SK-N-SH (cell line): ENCODE results near the gene ZNF106. TPM values are rescaled to one million over a fixed set of nuclear protein-coding genes. Genes with fewer than 3 reads are reported as not detected.

Experiments used
- CTCF ChIA-PET: fragments of 300-600, 350-600 bp; formaldehyde crosslinking; extraction: SDS; loops from one replicate; lab custom pipeline; 2021; lab: Yijun Ruan, JAX
- POLR2A ChIA-PET: fragments of 350-600 bp; sonication (Branson Sonifier 250); formaldehyde crosslinking; extraction: SDS; loops from one replicate; lab custom pipeline; 2020; ENCODE audit warnings: antibody characterized with exemption, inconsistent platforms; lab: Yijun Ruan, JAX
- DNase-seq: peaks from one replicate; pipeline ENCODE4 v3.0.0; 2012
- H2AFZ ChIP-seq: fragments of 200-600 bp; sonication (generic); 2 replicates; pipeline ENCODE4 v1.8.1; 2016; ENCODE audit warnings: antibody characterized with exemption, mild to moderate bottlenecking, low read depth
- H3F3A ChIP-seq: fragments of 200-600 bp; sonication (generic); replicated peaks from 2 replicates; pipeline ENCODE3; 2016; ENCODE audit warnings: antibody characterized with exemption, mild to moderate bottlenecking; ENCODE audit not compliant: insufficient read depth
- H3K27ac ChIP-seq, 2 experiments: fragments of 200-500 bp in 1 of 2; fragments of 200-600 bp in 1 of 2; sonication (Bioruptor generic) in 1 of 2; sonication (generic), shearing (Covaris generic) in 1 of 2; 2 replicates each; pipeline versions ENCODE4 v1.5.1 to v1.6.1; 2014 to 2016; ENCODE audit warnings: low read depth in 2 of 2, inconsistent platforms in 1 of 2, low read length in 1 of 2, mild to moderate bottlenecking in 1 of 2, mixed read lengths in 1 of 2
- H3K27me3 ChIP-seq: fragments of 200-600 bp; sonication (generic), shearing (Covaris generic); 2 replicates; pipeline ENCODE4 v1.6.1; 2016; ENCODE audit warnings: mixed run types; ENCODE audit not compliant: insufficient read depth
- H3K36me3 ChIP-seq, 2 experiments: fragments of 200-500 bp in 1 of 2; fragments of 200-600 bp in 1 of 2; sonication (Bioruptor generic) in 1 of 2; sonication (generic) in 1 of 2; replicated peaks in 1 of 2; 2 replicates each; pipeline versions ENCODE3 to v1.5.1; 2014 to 2016; ENCODE audit warnings: low read length in 1 of 2, mild to moderate bottlenecking in 1 of 2; ENCODE audit not compliant: insufficient read depth in 2 of 2, control insufficient read depth in 1 of 2
- H3K4me1 ChIP-seq, 2 experiments: fragments of 200-500 bp in 1 of 2; fragments of 200-600 bp in 1 of 2; sonication (Bioruptor generic) in 1 of 2; sonication (generic), shearing (Covaris generic) in 1 of 2; 2 replicates each; pipeline versions ENCODE4 v1.5.1 to v1.6.1; 2014 to 2016; ENCODE audit warnings: low read depth in 1 of 2, low read length in 1 of 2, mixed run types in 1 of 2; ENCODE audit not compliant: insufficient read depth in 2 of 2, control insufficient read depth in 1 of 2
- H3K4me2 ChIP-seq: fragments of 200-600 bp; sonication (generic), shearing (Covaris generic); 2 replicates; pipeline ENCODE4 v1.6.1; 2017; ENCODE audit warnings: mixed run types
- H3K4me3 ChIP-seq, 2 experiments: fragments of 200-500 bp in 1 of 2; fragments of 200-600 bp in 1 of 2; sonication (Bioruptor generic) in 1 of 2; sonication (generic), shearing (Covaris generic) in 1 of 2; 2 replicates each; pipeline versions ENCODE4 v1.5.1 to v1.8.1; 2014 to 2016; ENCODE audit warnings: low read depth in 2 of 2, inconsistent platforms in 1 of 2, low read length in 1 of 2, mild to moderate bottlenecking in 1 of 2, mixed read lengths in 1 of 2, moderate library complexity in 1 of 2
- H3K79me2 ChIP-seq: fragments of 200-600 bp; sonication (generic); 2 replicates; pipeline ENCODE4 v1.8.1; 2017; ENCODE audit warnings: mild to moderate bottlenecking; ENCODE audit not compliant: insufficient read depth
- H3K9ac ChIP-seq: fragments of 200-600 bp; sonication (generic); 2 replicates; pipeline ENCODE4 v1.6.1; 2017; ENCODE audit warnings: mixed run types
- H3K9me2 ChIP-seq: fragments of 200-600 bp; sonication (generic); 2 replicates; pipeline ENCODE4 v1.6.1; 2017; ENCODE audit warnings: mixed run types
- H3K9me3 ChIP-seq: fragments of 200-600 bp; sonication (generic); 2 replicates; pipeline ENCODE4 v1.6.1; 2017; ENCODE audit warnings: mixed run types, mild to moderate bottlenecking, moderate library complexity
- H4K20me1 ChIP-seq: fragments of 200-600 bp; sonication (generic); 2 replicates; pipeline ENCODE4 v1.6.1; 2017; ENCODE audit warnings: mild to moderate bottlenecking, mixed run types; ENCODE audit not compliant: insufficient read depth
- ELF1 ChIP-seq: IDR thresholded peaks from 2 replicates; pipeline ENCODE4 v1.4.0; 2012
- FOSL2 ChIP-seq: IDR thresholded peaks from 2 replicates; pipeline ENCODE4 v1.4.0; 2012; ENCODE audit warnings: low read depth, mild to moderate bottlenecking, moderate library complexity, borderline replicate concordance
- FOXJ3 ChIP-seq: sonication (generic); formaldehyde crosslinking; IDR thresholded peaks from 2 replicates; pipeline ENCODE4 v1.5.1; 2020; ENCODE audit warnings: mild to moderate bottlenecking, missing genetic modification reagents
- FOXM1 ChIP-seq: IDR thresholded peaks from 2 replicates; pipeline ENCODE4 v1.4.0; 2012; ENCODE audit warnings: low read depth, mild to moderate bottlenecking
- MXI1 ChIP-seq: IDR thresholded peaks from 2 replicates; pipeline ENCODE4 v1.6.1; 2012; ENCODE audit warnings: mild to moderate bottlenecking, low read depth, low read length, improper control_type of control experiment
- NFIC ChIP-seq: IDR thresholded peaks from 2 replicates; pipeline ENCODE4 v1.4.0; 2012; ENCODE audit warnings: borderline replicate concordance
- RAD21 ChIP-seq: IDR thresholded peaks from 2 replicates; pipeline ENCODE4 v1.6.1; 2012; ENCODE audit warnings: mild to moderate bottlenecking, low read length
- RFX5 ChIP-seq: IDR thresholded peaks from 2 replicates; pipeline ENCODE4 v1.6.1; 2012; ENCODE audit warnings: mild to moderate bottlenecking, improper control_type of control experiment, low read length
- SIN3A ChIP-seq: IDR thresholded peaks from 2 replicates; pipeline ENCODE4 v1.6.1; 2012; ENCODE audit warnings: low read depth, mild to moderate bottlenecking, low read length, moderate library complexity, borderline replicate concordance
- SMC3 ChIP-seq: IDR thresholded peaks from 2 replicates; pipeline ENCODE4 v1.6.1; 2012; ENCODE audit warnings: low read depth, low read length, improper control_type of control experiment
- WGBS: methylation state at CpG from one replicate; pipeline ENCODE4 v1.1.6; 2017; ENCODE audit warnings: low lambda C conversion rate; 5-methylcytosine and 5-hydroxymethylcytosine counted together
- polyA plus RNA-seq, 3 experiments: library from polyadenylated mRNA; depleted of rRNA; stranded (reverse); fragments of >200 nt; gene quantifications; 2 replicates each; pipeline ENCODE4 v1.2.3, GENCODE V29; 2012
- TF ChIP-seq, protein P1 (sequence below): fragments of 200-600 bp; sonication (generic); IDR thresholded peaks from 2 replicates; pipeline ENCODE4 v1.6.1; 2017; ENCODE audit warnings: antibody characterized with exemption, mild to moderate bottlenecking, moderate library complexity
- TF ChIP-seq, protein P2 (sequence below): IDR thresholded peaks from 2 replicates; pipeline ENCODE4 v1.4.0; 2012; ENCODE audit warnings: low read depth, borderline replicate concordance
- TF ChIP-seq, protein P3 (sequence below): IDR thresholded peaks from 2 replicates; pipeline ENCODE4; 2012
- TF ChIP-seq, protein P4 (sequence below): IDR thresholded peaks from 2 replicates; pipeline ENCODE4 v1.4.0; 2012; ENCODE audit warnings: low read depth
- TF ChIP-seq, protein P5 (sequence below): IDR thresholded peaks from 2 replicates; pipeline ENCODE4 v1.6.1; 2012; ENCODE audit warnings: mild to moderate bottlenecking, low read depth, low read length, moderate library complexity
- TF ChIP-seq, protein P6 (sequence below): IDR thresholded peaks from 2 replicates; pipeline ENCODE4 v1.4.0; 2012; ENCODE audit warnings: low read depth, borderline replicate concordance

Gene ZNF106
- polyA plus RNA-seq, 1 of the 3 experiments (the other 2 are of a cell fraction): 8.9 TPM

DNA sequence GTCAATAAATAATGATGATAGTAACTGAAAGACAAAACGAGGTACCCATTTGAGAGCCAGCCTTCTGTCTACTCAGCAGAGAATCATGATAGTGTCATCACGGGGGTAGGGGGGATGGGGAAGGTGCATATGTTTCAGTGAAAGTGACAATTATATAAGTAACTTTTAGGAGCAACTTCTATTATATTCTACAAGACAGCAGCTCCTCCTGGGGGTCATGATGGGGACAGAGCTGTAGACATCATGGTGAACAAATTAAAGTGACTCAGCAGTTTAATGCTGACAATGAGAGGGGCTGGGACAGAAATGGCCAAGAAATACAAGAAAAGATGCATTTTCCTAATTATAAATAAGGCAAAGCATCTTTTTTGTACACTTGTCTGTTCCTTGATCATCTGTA is 119.8 kb downstream of the ZNF106 start:
- H3K27me3 ChIP-seq: no peaks in the 10 kb centered on the region
- no peaks in the 10 kb centered on the region for H3K36me3 ChIP-seq
- ChIA-PET CTCF (no interaction called here), POLR2A (no interaction called here)
- no peaks in the 10 kb centered on the region for H4K20me1 ChIP-seq
- H3K4me2 ChIP-seq: no peak overlapping the region
- DNase-seq: no peak
- no peaks in the 10 kb centered on the region for H3K4me1 ChIP-seq
- H3K9ac ChIP-seq: no peak overlapping the region
- no peaks in the 10 kb centered on the region for H3F3A ChIP-seq
- no peak overlapping the region for H3K27ac ChIP-seq
- H3K9me3 ChIP-seq: no peaks in the 10 kb centered on the region
- TF ChIP-seq FOXM1 (no peak), SIN3A (no peak), FOSL2 (no peak), RAD21 (no peak), MXI1 (no peak), RFX5 (no peak)
- TF ChIP-seq, protein P1, sequence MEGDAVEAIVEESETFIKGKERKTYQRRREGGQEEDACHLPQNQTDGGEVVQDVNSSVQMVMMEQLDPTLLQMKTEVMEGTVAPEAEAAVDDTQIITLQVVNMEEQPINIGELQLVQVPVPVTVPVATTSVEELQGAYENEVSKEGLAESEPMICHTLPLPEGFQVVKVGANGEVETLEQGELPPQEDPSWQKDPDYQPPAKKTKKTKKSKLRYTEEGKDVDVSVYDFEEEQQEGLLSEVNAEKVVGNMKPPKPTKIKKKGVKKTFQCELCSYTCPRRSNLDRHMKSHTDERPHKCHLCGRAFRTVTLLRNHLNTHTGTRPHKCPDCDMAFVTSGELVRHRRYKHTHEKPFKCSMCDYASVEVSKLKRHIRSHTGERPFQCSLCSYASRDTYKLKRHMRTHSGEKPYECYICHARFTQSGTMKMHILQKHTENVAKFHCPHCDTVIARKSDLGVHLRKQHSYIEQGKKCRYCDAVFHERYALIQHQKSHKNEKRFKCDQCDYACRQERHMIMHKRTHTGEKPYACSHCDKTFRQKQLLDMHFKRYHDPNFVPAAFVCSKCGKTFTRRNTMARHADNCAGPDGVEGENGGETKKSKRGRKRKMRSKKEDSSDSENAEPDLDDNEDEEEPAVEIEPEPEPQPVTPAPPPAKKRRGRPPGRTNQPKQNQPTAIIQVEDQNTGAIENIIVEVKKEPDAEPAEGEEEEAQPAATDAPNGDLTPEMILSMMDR: peak; percentile 22; the same call in 1 of the 2 replicates
- TF ChIP-seq, protein P2, sequence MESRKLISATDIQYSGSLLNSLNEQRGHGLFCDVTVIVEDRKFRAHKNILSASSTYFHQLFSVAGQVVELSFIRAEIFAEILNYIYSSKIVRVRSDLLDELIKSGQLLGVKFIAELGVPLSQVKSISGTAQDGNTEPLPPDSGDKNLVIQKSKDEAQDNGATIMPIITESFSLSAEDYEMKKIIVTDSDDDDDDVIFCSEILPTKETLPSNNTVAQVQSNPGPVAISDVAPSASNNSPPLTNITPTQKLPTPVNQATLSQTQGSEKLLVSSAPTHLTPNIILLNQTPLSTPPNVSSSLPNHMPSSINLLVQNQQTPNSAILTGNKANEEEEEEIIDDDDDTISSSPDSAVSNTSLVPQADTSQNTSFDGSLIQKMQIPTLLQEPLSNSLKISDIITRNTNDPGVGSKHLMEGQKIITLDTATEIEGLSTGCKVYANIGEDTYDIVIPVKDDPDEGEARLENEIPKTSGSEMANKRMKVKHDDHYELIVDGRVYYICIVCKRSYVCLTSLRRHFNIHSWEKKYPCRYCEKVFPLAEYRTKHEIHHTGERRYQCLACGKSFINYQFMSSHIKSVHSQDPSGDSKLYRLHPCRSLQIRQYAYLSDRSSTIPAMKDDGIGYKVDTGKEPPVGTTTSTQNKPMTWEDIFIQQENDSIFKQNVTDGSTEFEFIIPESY: no peak
- H3K79me2 ChIP-seq: no peaks in the 10 kb centered on the region
- no peak overlapping the region for H3K4me3 ChIP-seq
- 47% methylated on average over 2 of the region's 2 CpGs for WGBS
- H3K9me2 ChIP-seq: no peaks in the 10 kb centered on the region
- no peak overlapping the region for H2AFZ ChIP-seq

DNA sequence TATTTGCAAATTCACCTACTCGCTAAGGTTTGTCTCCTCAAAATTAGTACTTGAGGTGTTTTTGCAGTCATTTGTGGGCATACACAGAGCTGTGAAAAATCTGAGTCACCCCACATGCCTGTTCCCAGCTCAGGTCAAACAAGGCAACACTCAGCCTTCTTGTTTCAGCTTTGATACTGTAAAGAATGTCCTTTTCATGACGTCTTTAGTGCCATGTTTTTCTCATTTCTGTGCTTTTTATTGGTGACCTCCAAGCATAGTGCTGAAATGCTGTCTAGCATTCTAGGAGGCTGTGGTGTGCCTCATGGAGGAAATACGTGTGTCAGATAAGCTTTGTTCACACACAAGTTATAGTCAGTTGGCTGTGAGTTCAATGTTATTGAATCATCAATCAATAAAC is 122.8 kb downstream of the ZNF106 start:
- Histone ChIP-seq H3K4me3 (no peak overlapping the region), H3K36me3 (no peaks in the 10 kb centered on the region), H2AFZ (no peak overlapping the region), H3K4me1 (no peaks in the 10 kb centered on the region), H3K27ac (no peak overlapping the region), H3K79me2 (no peaks in the 10 kb centered on the region), H3F3A (no peaks in the 10 kb centered on the region), H3K9me3 (no peaks in the 10 kb centered on the region), H4K20me1 (no peaks in the 10 kb centered on the region), H3K9me2 (no peaks in the 10 kb centered on the region), H3K27me3 (no peaks in the 10 kb centered on the region), H3K4me2 (no peak overlapping the region), H3K9ac (no peak overlapping the region)
- CTCF ChIA-PET: interaction anchor here (0.9 to 1.4 kb wide), 3 partner anchors 10 to 45 kb away, joined by 3 to 4 read pairs (median 4); no protein-coding TSS in a partner anchor
- no peak for TF ChIP-seq SMC3
- TF ChIP-seq FOXJ3: no peak
- no peak for TF ChIP-seq NFIC
- TF ChIP-seq, protein P3, sequence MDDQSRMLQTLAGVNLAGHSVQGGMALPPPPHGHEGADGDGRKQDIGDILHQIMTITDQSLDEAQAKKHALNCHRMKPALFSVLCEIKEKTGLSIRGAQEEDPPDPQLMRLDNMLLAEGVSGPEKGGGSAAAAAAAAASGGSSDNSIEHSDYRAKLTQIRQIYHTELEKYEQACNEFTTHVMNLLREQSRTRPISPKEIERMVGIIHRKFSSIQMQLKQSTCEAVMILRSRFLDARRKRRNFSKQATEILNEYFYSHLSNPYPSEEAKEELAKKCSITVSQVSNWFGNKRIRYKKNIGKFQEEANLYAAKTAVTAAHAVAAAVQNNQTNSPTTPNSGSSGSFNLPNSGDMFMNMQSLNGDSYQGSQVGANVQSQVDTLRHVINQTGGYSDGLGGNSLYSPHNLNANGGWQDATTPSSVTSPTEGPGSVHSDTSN: no peak
- TF ChIP-seq, protein P4, sequence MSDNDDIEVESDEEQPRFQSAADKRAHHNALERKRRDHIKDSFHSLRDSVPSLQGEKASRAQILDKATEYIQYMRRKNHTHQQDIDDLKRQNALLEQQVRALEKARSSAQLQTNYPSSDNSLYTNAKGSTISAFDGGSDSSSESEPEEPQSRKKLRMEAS: no peak
- TF ChIP-seq, protein P5, sequence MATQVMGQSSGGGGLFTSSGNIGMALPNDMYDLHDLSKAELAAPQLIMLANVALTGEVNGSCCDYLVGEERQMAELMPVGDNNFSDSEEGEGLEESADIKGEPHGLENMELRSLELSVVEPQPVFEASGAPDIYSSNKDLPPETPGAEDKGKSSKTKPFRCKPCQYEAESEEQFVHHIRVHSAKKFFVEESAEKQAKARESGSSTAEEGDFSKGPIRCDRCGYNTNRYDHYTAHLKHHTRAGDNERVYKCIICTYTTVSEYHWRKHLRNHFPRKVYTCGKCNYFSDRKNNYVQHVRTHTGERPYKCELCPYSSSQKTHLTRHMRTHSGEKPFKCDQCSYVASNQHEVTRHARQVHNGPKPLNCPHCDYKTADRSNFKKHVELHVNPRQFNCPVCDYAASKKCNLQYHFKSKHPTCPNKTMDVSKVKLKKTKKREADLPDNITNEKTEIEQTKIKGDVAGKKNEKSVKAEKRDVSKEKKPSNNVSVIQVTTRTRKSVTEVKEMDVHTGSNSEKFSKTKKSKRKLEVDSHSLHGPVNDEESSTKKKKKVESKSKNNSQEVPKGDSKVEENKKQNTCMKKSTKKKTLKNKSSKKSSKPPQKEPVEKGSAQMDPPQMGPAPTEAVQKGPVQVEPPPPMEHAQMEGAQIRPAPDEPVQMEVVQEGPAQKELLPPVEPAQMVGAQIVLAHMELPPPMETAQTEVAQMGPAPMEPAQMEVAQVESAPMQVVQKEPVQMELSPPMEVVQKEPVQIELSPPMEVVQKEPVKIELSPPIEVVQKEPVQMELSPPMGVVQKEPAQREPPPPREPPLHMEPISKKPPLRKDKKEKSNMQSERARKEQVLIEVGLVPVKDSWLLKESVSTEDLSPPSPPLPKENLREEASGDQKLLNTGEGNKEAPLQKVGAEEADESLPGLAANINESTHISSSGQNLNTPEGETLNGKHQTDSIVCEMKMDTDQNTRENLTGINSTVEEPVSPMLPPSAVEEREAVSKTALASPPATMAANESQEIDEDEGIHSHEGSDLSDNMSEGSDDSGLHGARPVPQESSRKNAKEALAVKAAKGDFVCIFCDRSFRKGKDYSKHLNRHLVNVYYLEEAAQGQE: no peak
- TF ChIP-seq, protein P6, sequence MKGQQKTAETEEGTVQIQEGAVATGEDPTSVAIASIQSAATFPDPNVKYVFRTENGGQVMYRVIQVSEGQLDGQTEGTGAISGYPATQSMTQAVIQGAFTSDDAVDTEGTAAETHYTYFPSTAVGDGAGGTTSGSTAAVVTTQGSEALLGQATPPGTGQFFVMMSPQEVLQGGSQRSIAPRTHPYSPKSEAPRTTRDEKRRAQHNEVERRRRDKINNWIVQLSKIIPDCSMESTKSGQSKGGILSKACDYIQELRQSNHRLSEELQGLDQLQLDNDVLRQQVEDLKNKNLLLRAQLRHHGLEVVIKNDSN: no peak
- no peak for TF ChIP-seq ELF1
- POLR2A ChIA-PET: no interaction called here
- 44% methylated on average over 3 of the region's 3 CpGs for WGBS
- no peak for DNase-seq
